OCI-M2 (cell line): ENCODE results near the gene ARSI.

Experiments used
- DNase-seq: peaks from one replicate; lab custom pipeline; 2025; ENCODE audit not compliant: unreplicated experiment; lab: John Stamatoyannopoulos, UW

ARSI gene

DNA sequence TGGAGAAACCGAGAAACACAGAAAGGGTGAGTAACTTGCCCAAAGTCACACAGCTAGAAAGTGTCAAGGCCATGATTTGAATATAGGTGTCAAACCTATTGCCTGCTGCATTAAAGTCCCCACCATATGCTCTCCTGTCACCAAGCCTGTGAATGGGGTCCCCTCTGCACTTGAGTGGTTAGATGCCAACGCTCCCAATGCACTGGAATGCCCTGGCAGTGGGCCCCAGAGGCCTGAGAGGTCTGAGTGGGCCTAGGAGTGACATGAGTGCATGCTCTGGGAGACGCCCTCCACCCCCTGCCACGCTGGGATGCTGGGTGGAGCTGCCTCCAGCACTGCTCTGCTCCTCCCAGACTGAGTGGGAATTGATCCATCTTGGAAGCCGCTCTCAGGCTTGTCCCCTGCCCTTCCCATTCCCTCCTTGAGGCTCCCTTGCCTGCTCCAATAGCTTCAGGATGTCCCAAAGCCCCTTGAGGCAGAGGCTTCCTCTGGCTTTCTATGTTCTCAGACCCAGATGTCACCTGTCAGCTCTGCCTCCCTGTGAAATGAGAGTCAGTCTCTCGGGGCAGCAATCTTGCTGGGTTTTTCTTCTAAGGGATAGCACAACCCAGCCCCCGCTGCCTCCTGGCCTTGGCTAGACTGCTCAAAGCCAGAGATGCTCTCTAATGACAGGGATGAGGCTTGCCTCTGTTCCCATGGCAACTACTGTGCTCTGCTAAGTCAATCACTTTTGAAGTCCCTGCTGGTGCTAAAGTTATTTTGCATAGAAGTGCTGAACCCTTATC lies 6.6 kb upstream of the ARSI start:
- DNase-seq: no peak

DNA sequence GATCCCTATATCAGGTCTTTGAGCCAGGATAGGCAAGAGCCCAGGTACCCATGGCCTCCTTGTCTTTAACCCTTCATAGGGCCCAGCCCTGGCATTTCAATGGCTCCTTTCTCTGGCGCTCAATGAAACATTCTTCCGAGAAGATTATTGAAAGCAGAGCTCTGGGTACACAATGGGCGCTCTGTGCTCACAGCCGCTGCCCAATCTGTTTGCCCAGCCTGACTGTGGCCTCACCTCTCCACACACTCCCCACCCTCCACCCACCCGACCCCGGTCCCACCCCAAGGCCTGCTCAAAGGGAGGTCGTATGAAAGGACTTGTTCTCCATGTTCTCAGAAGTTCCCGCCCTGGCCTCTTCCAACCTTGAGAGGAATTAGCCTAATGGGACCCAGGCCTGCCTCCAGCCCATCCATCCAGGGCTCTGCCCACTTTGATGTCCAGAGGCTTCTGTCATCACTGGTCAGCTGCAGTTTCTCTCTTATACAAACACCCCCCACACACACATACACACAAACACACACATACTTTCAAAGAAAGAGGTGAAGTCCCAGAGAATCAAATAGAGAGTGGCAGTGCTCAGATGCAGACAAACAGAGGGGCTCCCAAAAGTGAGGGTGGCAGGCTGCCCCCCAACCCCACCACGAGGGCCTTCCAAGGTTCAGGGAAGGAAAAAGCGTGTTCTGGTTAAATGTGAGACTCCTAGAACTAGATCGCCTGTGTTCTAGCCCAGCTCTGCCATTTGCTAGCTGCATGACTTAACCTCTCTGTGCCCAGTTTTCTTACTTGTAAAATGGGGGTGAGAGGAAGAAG lies 5.1 kb upstream of the ARSI start:
- DNase-seq: no peak

DNA sequence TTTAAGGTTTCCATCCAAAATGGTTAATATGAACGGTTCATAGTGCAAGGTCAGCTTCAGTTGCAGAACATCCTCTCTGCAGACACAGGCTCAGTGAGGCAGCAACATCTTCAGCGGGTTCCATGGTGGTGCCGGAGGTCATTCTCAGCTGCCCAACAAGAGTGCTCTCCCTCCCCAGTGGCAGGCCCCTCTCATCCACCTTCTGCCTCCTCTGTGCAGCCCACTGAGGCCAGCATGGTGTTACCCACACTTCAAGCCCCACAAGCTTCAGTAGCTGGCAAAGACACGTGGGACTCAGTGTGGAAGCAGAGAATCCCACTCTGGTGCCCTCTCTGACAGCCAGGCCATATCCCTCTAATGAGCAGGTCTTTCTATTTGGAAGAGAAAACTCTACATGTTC lies 4.1 kb upstream of the ARSI start:
- DNase-seq: no peak

DNA sequence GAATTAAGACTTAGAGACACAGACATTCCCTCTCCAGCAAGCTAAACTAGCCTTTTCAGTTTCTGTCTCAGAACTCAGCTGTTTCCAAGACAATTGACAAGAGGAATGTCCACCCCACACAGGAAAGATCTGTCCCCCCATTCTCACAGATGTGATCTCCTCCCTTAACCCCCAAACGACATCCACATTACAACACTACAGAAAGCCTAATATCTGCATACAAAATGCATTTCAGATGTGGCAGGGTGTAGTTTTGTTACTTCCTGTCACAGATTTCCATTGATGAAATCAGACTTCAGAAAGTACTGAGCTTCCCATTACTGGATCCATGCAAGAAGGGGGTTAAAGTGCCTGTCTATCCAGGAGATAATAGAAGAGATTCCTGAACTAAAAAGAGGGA lies 2.9 kb upstream of the ARSI start:
- no peak for DNase-seq

DNA sequence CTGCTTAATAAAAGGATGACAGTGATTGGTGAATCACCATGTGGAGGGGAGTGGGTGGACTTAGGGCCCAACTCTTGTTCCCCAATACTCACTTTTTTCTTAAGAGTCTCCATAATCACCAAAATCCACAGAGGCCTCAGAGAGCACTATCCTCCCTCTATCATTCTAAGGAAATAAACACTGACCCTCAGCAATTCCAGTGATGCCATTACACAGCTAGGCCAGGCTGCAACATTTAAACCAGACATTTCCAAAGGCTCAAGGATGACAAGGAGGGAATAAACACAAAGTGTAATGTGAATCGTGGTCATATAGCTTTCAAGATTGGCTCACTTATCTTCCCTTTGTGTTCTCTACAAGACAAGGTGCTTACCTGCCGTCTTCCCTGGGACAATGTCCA lies 2.4 kb upstream of the ARSI start:
- DNase-seq: no peak

DNA sequence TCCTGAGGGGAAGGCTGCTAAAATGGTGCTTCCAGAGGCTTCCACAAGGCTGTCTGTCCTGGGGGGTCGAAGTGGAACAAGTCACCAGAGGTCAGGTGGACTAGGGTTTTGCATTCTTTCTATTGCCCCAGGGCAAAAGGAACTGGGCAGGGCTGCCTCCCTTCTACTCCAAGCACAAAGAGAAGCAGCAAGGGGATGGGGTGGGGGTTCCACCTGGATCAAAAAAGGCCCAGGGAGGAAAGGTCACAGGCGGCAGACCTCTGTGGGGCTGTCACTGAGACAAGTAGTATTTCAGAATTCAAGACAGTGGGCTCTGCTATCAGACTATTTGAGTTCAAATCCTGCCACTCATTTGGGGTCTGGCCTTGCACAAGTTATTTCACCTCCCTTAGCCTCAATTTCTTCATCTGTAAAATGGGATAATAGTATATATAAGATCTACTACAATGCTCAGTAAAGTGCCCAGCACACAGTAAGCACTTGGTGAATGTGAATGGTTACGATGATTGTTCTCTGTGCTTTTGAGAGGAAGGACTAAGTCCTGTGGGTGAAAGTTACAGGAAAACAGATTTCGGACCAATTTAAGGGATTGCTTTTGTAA lies 1.9 kb upstream of the ARSI start:
- no peak for DNase-seq

DNA sequence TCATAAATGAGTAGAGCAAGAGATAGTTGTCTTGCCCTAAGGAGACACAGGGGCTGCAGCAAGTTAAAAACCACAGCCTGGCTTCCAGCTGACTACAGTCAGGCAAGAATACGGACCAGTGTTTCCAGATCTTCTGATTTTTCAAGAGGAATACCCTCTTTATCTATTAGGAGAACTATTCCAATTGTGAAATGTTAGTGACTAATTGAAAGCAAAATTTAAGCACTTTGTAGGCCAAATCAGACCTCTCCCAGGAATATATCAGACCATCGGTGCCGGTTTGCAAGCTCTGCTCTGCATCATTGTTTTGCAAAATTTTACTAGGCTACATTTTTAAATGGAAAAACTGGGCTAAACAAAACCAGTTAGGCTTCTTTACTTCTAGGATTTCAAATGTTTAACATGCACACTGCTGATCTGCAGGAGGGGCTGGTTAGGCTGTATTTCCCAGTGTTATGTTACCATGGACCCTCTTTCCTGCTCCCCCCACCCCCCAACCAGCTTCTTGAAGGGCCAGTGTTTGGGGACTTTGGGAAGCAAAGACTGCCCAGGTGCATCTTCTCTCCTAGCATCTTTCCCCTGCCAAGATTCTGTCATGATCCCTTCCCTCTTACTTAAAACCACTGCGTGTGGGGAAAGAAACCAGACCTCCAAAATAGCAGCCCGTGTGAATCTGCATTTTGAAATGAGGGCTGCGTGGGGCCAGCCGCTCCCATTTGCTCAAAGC lies 1.1 kb upstream of the ARSI start:
- DNase-seq: no peak

DNA sequence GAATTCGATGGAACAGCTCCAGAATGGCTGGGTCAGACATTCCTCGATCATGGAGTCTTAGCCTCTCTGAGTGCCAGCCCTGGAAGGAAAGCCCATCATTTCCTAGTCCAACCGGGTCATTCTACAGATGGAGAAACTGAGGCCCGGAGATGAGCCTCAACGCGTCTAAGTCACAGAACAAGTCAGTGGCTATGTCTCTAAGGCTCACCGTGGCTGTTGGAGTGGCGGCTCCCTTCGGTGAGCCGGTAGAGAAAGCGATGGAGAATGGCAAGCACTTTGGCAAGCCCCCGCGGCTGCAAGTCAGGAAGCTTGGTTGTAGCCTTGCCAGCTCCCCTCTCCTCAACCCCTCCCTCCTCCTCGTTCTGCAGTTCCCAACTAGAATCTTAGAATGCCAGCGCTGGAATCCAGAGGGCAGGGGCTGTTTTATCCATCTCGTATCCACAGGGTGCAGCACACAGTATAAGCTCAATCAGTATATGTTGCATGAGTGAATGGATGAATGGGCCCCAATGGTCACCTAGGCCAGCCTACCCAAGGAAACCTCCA lies 438 bp upstream of the ARSI start:
- DNase-seq: no peak

DNA sequence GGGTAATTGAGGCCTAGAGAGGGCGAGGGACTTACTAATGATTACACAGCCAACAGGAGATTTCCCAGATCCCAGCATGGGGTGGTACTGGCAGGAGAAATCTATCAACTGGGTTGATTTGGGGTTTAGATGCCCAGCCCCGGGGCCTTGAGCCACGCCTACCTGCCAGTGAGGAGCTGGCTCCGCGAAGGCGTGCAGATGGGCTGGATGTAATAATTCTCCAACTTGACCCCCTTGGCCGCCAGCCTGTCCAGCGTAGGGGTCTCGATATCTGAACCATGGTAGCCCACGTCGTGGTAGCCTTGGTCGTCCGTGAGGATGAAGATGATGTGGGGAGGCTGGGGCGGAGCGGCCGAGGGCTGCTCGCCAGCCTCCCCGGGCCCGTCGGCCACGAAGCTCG lies 804 bp downstream of the ARSI start:
- no peak for DNase-seq

DNA sequence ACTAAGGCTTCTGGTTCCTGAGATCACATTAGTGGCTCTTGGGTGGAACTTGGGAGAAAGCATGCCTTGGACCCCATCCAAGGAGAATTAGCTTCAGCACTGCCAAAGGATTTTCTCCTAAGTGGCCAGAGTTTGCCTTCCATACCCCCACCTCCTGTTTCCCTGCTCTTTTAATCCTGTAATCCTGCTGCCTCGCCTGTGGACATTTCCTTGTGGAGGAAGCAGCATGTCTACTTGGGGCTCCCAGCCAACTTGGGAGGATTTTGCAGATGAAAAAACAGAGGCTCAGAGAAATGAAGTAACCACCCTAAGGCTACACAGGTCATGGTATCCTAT lies 1.6 kb downstream of the ARSI start:
- DNase-seq: no peak

DNA sequence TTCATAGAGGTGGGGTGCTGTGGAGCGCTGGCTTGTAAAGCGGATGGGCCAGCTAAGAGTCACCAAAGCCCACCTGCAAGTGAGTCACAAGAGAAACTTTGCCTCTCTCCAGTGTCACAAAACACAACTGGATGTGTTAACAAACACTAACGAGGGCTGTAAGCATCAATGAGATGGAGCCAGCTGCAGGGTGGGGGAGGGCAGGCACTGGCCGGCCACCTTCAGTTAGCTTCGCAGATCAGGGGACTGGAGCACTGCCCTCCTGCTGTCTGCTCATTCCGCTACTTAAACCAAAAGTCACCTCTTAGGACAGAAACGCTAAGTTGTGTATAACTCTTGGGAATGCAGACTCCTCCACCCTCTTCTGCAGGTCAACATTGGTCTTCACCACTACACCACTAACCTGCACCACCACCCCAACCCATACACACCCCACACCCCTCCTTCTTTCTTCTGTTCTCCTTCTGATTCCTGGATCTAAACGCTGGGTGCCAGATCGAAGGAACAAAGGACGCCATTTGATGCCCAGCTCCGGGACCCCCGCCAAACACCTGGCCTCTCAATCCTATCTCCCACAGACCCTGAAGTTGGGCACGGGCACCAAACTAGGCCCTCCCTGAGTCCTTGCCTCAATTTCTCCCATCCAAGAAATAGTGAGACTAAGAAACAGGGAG lies 2.1 kb downstream of the ARSI start:
- no peak for DNase-seq

DNA sequence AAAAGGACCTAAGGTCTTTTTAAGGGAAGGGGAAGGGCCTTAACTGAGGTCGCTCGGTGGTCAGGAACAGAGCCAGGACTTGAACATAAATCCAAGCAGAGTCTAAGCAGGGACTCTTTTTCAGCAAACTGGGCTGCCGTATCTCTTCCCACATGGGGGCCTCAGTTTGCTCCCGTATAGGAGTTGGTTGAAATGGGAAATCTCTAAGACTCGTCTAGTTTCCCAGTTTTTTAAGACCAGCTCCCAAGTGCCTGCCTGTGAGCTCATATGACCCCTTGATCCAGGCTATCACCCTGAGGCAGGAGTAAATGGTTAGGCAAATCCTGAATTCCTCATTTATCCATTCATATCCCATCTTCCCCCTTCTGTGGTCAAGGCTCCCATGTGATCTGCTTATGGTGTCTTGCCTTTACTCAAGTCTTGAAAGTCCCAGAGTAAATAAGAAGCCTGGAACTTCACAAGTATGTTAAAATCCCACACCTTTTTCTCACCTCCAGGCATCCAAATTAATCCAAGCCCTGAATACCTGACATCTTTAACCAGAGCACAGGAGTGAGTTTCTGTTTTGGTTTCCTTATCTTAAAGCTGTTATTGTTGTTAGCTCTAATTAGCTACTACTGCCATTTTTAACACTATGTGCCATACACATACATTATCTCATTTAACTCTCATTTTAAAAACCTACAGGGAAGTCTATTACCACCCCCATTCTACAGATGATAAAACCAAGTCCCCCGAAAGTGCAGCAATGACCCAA lies 3.0 kb downstream of the ARSI start:
- no peak for DNase-seq

DNA sequence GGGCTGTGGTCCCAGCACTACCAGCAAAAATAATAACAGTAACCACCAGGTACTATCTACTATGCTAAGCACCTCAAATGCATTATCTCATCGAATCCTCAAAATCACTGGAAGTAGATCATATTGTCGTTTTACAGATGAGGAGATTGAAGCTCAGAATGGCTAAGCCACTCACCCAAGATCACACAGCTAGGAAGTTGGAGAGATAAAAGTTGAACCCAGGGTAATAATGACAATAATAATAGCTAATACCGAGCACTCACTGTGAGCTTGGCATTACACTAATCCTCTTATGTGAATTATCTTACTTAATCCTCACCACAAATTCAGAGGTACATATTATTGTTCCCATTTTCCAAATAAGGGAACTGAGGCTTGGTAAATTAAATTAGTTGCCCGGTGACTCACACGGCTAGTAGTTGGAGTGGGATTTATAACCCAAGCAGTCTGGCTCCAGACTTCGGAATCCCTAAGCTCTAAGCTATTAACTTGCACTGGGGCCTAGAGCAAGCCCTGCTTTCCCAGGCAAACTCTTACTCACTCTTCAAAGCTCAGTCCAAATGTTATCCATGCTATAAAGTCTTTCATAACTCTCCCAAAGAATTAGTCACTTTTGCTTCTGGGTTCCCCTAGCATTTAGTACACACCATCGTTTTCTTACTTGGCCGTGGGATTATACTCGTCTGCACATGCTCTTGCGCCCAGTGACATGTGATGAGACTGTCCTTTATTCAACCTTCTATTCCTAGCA lies 3.8 kb downstream of the ARSI start:
- DNase-seq: no peak

DNA sequence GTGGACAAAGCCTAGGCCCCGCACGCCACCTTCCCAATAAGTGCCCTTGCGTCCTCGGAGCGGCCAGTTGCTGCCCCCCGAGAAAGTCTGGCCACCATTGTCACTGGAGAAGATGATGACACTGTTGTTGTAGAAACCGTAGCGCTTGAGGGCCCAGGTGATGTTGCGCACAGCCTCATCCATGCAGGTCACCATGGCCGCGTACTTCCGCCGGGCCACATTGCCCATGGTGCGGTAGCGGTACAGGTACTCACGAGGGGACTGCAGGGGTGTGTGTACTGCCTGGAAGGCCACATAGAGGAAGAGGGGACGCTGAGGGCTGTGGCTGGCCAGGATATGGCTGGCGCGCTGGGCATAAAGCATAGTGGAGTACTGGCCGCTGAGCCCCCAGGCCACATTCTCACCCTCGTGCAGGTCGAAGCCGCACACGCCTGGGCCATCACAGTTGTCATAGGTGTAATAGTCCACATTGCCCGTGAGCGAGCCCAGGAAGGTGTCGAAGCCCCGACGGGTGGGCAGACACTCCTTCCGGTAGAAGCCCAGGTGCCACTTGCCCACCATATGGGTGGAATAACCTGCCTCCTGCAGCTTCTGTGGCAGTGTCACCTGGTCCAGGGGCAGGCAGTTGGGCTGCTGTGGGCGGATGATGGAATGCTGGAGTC lies 4.6 kb downstream of the ARSI start:
- DNase-seq: no peak

DNA sequence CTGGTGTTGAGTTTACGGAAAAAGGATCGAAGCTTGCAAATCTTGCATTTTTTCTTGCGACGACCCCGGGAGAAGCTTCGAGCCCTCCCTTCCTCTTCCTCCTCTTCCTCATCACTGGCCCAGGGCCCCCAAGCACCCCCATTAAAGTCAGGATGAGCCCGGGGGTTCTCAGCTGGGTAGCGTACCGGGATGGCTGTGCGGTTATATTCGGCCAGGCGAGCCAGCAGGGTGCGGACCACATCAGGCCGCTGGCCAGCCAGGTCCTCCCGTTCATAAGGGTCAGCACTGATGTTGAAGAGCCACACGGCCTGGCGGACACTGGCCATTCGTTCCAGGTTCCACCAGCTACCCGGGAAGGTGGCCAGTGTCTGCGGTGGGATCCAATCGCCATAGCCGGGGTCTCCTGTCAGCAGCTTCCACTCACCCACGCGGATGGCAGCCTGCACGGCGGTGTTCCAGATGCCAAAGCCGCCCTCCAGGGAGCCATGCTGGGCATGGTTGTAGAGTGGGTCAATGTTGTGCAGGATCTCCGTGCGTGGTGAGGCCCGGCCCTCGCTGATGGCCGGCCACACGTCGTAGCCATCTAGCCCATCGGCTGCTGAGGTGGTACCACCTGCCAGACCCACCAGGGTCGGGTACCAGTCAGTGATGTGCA lies 5.3 kb downstream of the ARSI start:
- no peak for DNase-seq

DNA sequence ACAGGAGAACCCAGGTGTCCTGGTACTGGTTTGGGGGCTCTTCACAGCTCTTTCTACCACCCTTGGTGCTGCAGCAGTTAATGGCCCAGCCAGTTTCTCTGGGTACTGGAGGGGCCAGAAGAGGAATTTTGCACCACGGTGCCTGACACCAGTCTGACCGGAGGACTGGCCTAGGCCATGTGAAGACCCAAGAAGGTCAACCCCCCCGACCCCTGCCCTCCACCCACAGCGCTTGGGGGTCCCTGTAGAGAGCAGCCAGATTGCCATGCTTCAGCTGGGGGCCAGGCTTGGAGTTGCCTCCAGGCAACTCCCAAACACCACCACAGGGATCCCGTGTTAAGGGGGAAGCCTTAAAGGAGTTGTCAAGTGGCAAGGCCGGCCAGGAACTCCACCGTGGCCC lies 6.2 kb downstream of the ARSI start:
- DNase-seq: no peak

DNA sequence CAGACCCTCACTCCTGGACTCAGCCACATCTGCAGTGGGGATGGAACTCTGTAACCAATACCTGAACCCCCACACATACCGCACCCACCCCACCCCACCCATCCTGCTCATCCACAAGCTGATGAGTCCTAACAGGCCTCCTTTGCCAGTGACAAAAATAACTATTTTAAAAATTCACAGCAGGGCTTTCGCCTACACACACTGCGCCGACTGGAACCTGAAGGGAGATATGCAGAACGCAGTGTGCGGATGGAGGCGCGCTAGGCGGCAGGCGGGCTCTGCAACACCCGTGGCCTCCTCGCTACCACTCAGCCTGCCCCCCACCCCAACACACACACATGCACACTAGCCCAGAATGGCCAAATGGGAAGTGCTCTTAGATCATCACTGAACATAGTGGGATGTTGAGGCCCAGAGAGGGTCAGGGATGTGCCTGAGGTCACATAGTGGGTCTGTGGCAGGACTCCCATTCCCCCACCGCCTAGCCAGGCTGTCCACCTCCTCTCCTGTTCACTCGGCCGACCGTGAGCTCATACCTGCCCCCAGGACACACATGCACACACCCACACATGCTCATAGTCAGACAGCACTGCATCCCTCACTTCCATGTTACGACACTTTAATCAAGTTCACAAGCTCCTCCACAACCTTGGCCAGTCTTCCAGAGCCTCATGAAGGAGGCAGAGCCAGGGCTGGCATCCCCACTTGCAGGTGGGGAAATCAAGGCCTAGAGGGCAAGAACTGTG lies 6.8 kb downstream of the ARSI start:
- no peak for DNase-seq

DNA sequence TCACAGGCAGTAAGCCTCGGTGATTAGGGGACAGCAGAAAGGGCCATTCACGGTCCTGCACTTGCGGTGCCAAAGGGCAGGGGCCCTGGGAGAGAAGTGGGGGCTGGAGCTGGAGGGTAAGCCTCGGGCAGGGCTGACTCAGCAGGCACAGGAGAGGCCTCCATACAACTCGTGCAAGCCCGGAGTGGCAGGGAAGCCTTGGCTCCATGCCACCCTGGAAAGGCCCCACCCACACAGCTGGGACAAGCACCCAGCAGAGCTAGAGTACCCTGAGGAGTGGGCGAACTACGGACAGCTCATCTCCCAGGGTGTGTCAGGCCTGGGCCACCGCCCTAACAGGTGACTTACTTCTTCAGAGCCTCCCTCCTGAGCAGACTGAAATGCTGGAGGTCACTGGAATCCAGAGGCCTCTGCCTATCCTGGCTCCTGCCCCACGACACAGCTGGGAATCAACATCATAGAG lies 7.5 kb downstream of the ARSI start:
- no peak for DNase-seq
